ENCODE results near the gene STARD4. TPM values are rescaled to one million over a fixed set of nuclear protein-coding genes. Genes with fewer than 3 reads are reported as not detected.

Gene STARD4
- total and polyA plus RNA-seq, 2 experiments from 2014 or later, result 39.9 to 126 TPM

DNA sequence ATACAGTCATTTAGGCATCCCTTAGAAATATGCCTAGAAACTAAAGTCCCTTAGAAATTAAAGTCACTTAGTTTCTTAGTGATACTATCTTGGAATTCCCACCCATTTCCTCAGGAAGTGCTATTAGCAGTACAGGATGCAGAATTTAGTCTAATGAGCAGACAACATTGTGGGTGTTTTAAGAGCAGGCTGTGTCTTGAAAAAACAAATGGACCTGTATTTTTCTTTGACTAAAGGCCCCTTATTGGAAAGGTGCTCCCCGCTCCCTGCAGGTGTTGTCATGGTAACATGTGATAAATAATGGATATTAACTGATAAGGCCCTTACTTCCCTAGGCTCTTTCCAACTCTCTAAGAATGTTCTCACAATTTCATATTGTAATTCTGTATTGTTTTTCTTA is 38.8 kb upstream of the STARD4 start:
- Histone ChIP-seq H2AFZ (no peak overlapping the region), H3K36me3 (replicated peaks; ENCODE audit: insufficient read depth, low read depth) (no peaks in the 10 kb centered on the region), H3K4me2 (no peak overlapping the region), H3K27ac (no peak overlapping the region), H3K4me3 (no peak overlapping the region), H3K27me3 (no peaks in the 10 kb centered on the region), H4K20me1 (ENCODE audit: insufficient read depth, poor library complexity, severe bottlenecking) (no peaks in the 10 kb centered on the region), H3K9me2 (replicated peaks; ENCODE audit: insufficient read depth) (no peaks in the 10 kb centered on the region), H3K4me1 (ENCODE audit: insufficient read depth) (no peaks in the 10 kb centered on the region), H3K9me3 (ENCODE audit: low read depth) (no peaks in the 10 kb centered on the region), H3K79me2 (no peaks in the 10 kb centered on the region)
- TF ChIP-seq, protein P1, sequence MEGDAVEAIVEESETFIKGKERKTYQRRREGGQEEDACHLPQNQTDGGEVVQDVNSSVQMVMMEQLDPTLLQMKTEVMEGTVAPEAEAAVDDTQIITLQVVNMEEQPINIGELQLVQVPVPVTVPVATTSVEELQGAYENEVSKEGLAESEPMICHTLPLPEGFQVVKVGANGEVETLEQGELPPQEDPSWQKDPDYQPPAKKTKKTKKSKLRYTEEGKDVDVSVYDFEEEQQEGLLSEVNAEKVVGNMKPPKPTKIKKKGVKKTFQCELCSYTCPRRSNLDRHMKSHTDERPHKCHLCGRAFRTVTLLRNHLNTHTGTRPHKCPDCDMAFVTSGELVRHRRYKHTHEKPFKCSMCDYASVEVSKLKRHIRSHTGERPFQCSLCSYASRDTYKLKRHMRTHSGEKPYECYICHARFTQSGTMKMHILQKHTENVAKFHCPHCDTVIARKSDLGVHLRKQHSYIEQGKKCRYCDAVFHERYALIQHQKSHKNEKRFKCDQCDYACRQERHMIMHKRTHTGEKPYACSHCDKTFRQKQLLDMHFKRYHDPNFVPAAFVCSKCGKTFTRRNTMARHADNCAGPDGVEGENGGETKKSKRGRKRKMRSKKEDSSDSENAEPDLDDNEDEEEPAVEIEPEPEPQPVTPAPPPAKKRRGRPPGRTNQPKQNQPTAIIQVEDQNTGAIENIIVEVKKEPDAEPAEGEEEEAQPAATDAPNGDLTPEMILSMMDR (IDR thresholded peaks at IDR 0.05; ENCODE audit: poor library complexity), result no peak
- TF ChIP-seq EZH2 (IDR thresholded peaks at IDR 0.05; ENCODE audit: borderline replicate concordance), result no peak
- no peak for TF ChIP-seq EZH2phosphoT487 (IDR thresholded peaks at IDR 0.05; ENCODE audit: low read depth, severe bottlenecking, unreplicated experiment)
- no peak for DNase-seq (ENCODE audit: low spot score)
- 67% methylated on average over 1 of the region's 1 CpG for WGBS (ENCODE audit: low lambda C conversion rate, missing lambda C conversion rate)

DNA sequence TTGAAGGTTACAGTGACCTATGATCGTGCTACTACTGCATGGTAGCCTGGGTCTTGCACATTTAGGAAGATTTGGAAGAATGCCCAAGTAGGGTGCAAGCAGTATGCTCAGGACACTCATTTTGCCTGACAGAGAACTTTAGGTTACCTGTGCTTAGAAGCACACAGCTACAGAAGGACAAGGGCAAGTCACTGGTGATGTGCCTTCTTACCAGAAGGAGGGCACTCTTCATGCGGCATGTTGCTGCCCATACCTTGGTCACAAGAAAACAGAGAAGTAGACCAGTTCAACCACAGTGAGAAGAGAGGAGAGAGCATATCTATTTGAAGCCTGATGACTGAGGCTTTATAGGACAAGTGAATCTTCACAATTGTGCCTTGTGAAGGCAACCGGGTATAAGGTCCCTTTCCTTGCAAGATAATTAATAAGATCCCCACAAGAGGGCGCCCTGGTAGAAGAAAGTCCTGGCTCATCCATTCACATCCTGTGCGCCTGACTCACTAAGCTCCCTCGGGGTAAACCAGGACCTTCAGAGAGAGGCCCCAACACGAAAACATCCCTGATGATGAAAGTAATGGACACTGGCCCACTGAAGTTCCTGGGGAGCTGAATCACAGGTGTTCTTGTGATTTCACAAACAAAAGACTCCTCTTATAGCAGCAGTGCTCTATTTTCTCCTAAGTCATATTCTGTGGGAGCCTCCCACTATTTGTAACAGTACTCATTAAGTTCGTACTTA is 38.1 kb upstream of the STARD4 start:
- Histone ChIP-seq H3K4me1 (ENCODE audit: insufficient read depth) (no peaks in the 10 kb centered on the region), H3K9me3 (ENCODE audit: low read depth) (no peaks in the 10 kb centered on the region), H3K4me3 (no peak overlapping the region), H3K9me2 (replicated peaks; ENCODE audit: insufficient read depth) (no peaks in the 10 kb centered on the region), H3K79me2 (no peaks in the 10 kb centered on the region), H3K27me3 (no peaks in the 10 kb centered on the region), H3K4me2 (no peak overlapping the region), H3K36me3 (replicated peaks; ENCODE audit: insufficient read depth, low read depth) (no peaks in the 10 kb centered on the region), H4K20me1 (ENCODE audit: insufficient read depth, poor library complexity, severe bottlenecking) (no peaks in the 10 kb centered on the region), H3K27ac (no peak overlapping the region), H2AFZ (no peak overlapping the region)
- TF ChIP-seq, protein P1 (IDR thresholded peaks at IDR 0.05; ENCODE audit: poor library complexity), result peak; percentile 69
- no peak for TF ChIP-seq EZH2phosphoT487 (IDR thresholded peaks at IDR 0.05; ENCODE audit: low read depth, severe bottlenecking, unreplicated experiment)
- peak; percentile 95 for DNase-seq (ENCODE audit: low spot score)
- WGBS (ENCODE audit: low lambda C conversion rate, missing lambda C conversion rate), result 32% methylated on average over 8 of the region's 8 CpGs

DNA sequence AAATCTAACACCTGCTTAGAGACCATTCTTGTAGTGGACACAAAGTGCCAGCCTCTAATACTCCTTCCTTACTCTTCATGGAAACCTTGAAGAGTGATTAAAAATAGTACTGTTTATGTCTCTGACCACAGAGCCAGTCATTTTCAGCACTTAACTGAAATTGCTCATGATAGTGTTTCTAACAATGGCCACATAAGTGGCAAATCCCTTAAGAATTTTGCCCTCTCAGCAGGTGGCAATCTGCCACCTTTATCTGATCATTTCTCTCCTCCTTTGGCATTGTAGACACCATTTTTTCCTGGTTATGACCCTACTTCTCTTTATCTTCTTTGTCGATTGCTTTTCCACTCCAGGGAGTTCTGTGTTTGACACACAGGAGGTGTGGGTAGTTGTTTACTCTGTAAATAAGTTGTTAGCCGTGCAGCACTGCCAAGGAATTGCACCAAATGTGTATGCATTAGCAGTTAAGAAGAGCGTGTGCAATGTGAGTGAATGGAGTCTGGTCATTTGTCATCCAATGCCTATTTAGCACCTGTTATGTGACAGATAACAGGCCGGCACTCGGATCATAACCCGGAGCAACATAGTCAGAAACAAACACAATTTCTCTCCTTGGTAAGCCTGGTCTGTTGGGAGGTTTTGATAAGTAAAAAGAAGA is 36.8 kb upstream of the STARD4 start:
- Histone ChIP-seq H3K4me3 (no peak overlapping the region), H4K20me1 (ENCODE audit: insufficient read depth, poor library complexity, severe bottlenecking) (no peaks in the 10 kb centered on the region), H3K27ac (no peak overlapping the region), H3K4me1 (ENCODE audit: insufficient read depth) (no peaks in the 10 kb centered on the region), H2AFZ (no peak overlapping the region), H3K9me2 (replicated peaks; ENCODE audit: insufficient read depth) (no peaks in the 10 kb centered on the region), H3K9me3 (ENCODE audit: low read depth) (no peaks in the 10 kb centered on the region), H3K4me2 (no peak overlapping the region), H3K27me3 (no peaks in the 10 kb centered on the region), H3K79me2 (no peaks in the 10 kb centered on the region), H3K36me3 (replicated peaks; ENCODE audit: insufficient read depth, low read depth) (no peaks in the 10 kb centered on the region)
- TF ChIP-seq EZH2phosphoT487 (IDR thresholded peaks at IDR 0.05; ENCODE audit: low read depth, severe bottlenecking, unreplicated experiment) (no peak), EZH2 (IDR thresholded peaks at IDR 0.05; ENCODE audit: borderline replicate concordance) (no peak)
- TF ChIP-seq, protein P1 (IDR thresholded peaks at IDR 0.05; ENCODE audit: poor library complexity), result no peak
- DNase-seq (ENCODE audit: low spot score), result no peak
- WGBS (ENCODE audit: low lambda C conversion rate, missing lambda C conversion rate), result 49% methylated on average over 6 of the region's 6 CpGs

All from hepatocyte (in vitro differentiated cells).